ENCODE measurements around the gene MYOZ2. TPM values are rescaled to one million over a fixed set of nuclear protein-coding genes. Genes with fewer than 3 reads are reported as not detected.

The MYOZ2 gene
- total RNA-seq, result not detected
- polyA plus RNA-seq (2013, experiment 1 of 2), result not detected
- polyA plus RNA-seq (2013, experiment 2 of 2), result not detected
- long read RNA-seq, experiment 1, result 0 reads
- long read RNA-seq, experiment 2, result 0 reads
- long read RNA-seq, experiment 3, result 0 reads
- long read RNA-seq, experiment 4, result 0 reads

- Histone ChIP-seq H3K9ac (ENCODE audit: extremely low read depth, low read length, poor library complexity, severe bottlenecking) (no peak within 1 kb of the TSS), H3K4me3 (ENCODE audit: low read length) (no peak within 1 kb of the TSS), H3K9me3 (ENCODE audit: control insufficient read depth, low read length) (no peaks in the 10 kb centered on the region), H3K27me3 (ENCODE audit: control insufficient read depth, insufficient read depth, low read length, poor library complexity, severe bottlenecking) (no peaks in the 10 kb centered on the region), H3K4me1 (ENCODE audit: control insufficient read depth, insufficient read depth, low read length) (peaks cover 25% of the 10 kb centered on the region), H3K36me3 (ENCODE audit: control insufficient read depth, insufficient read depth, low read length) (no peaks in the 10 kb centered on the region), H3K27ac (ENCODE audit: low read depth, low read length) (no peak within 1 kb of the TSS)
- no peak for TF ChIP-seq CTCF (conservative IDR thresholded peaks at IDR 0.05)
- no peaks in the 10 kb centered on the region for H3K27me3 Mint-ChIP-seq (ENCODE audit: insufficient read depth)
- no peaks in the 10 kb centered on the region for H3K9me3 Mint-ChIP-seq
- peaks cover 43% of the 10 kb centered on the region for H3K4me1 Mint-ChIP-seq
- WGBS, 2 experiments (ENCODE audit: insufficient coverage in 1 of 2, insufficient read length in 1 of 2), result 100% methylated on average over 2 of the region's 2 CpGs; no CpG with 5 or more reads in 1 of the 2 experiments
- no peaks in the 10 kb centered on the region for H3K36me3 Mint-ChIP-seq (ENCODE audit: low read depth)
- no peak within 1 kb of the TSS for H3K27ac Mint-ChIP-seq
- no peak within 1 kb of the TSS for H3K4me3 Mint-ChIP-seq
- no peak for DNase-seq
These were observed at the start of gene MYOZ2 for GRCh38 chr4:119135721-119136121. MYOZ2 (plus strand) TSS chr4:119135832; CDS start chr4:119136526, 694 bp downstream.

- Mint-ChIP-seq H3K36me3 (ENCODE audit: low read depth) (no peaks in the 10 kb centered on the region), H3K27me3 (ENCODE audit: insufficient read depth) (no peaks in the 10 kb centered on the region), H3K4me1 (peaks cover 9% of the 10 kb centered on the region), H3K4me3 (no peak overlapping the region), H3K9me3 (no peaks in the 10 kb centered on the region), H3K27ac (no peak overlapping the region)
- H3K27ac ChIP-seq (ENCODE audit: low read depth, low read length), result no peak overlapping the region
- H3K9ac ChIP-seq (ENCODE audit: extremely low read depth, low read length, poor library complexity, severe bottlenecking), result no peak overlapping the region
- WGBS, 2 experiments (ENCODE audit: insufficient coverage in 1 of 2, insufficient read length in 1 of 2), result 67 to 71% methylated on average over 2 of the region's 3 CpGs
- H3K36me3 ChIP-seq (ENCODE audit: control insufficient read depth, insufficient read depth, low read length), result no peaks in the 10 kb centered on the region
- no peaks in the 10 kb centered on the region for H3K4me1 ChIP-seq (ENCODE audit: control insufficient read depth, insufficient read depth, low read length)
- H3K9me3 ChIP-seq (ENCODE audit: control insufficient read depth, low read length), result no peaks in the 10 kb centered on the region
- no peaks in the 10 kb centered on the region for H3K27me3 ChIP-seq (ENCODE audit: control insufficient read depth, insufficient read depth, low read length, poor library complexity, severe bottlenecking)
- TF ChIP-seq CTCF (conservative IDR thresholded peaks at IDR 0.05), result no peak
- no peak for DNase-seq
- H3K4me3 ChIP-seq (ENCODE audit: low read length), result no peak overlapping the region
These were observed 48.5 kb upstream of the MYOZ2 start for GRCh38 chr4:119087121-119087520.

- Mint-ChIP-seq H3K4me3 (no peak overlapping the region), H3K36me3 (ENCODE audit: low read depth) (no peaks in the 10 kb centered on the region), H3K9me3 (no peaks in the 10 kb centered on the region), H3K4me1 (peaks cover 8% of the 10 kb centered on the region), H3K27me3 (ENCODE audit: insufficient read depth) (no peaks in the 10 kb centered on the region), H3K27ac (no peak overlapping the region)
- H3K9ac ChIP-seq (ENCODE audit: extremely low read depth, low read length, poor library complexity, severe bottlenecking), result no peak overlapping the region
- no peak overlapping the region for H3K4me3 ChIP-seq (ENCODE audit: low read length)
- H3K36me3 ChIP-seq (ENCODE audit: control insufficient read depth, insufficient read depth, low read length), result no peaks in the 10 kb centered on the region
- H3K4me1 ChIP-seq (ENCODE audit: control insufficient read depth, insufficient read depth, low read length), result no peaks in the 10 kb centered on the region
- no peak overlapping the region for H3K27ac ChIP-seq (ENCODE audit: low read depth, low read length)
- H3K27me3 ChIP-seq (ENCODE audit: control insufficient read depth, insufficient read depth, low read length, poor library complexity, severe bottlenecking), result no peaks in the 10 kb centered on the region
- DNase-seq, result no peak
- H3K9me3 ChIP-seq (ENCODE audit: control insufficient read depth, low read length), result no peaks in the 10 kb centered on the region
- no peak for TF ChIP-seq CTCF (conservative IDR thresholded peaks at IDR 0.05)
- WGBS, 2 experiments (ENCODE audit: insufficient coverage in 1 of 2, insufficient read length in 1 of 2), result 92% methylated on average over 5 of the region's 5 CpGs; no CpG with 5 or more reads in 1 of the 2 experiments
These were observed 48.0 kb upstream of the MYOZ2 start for GRCh38 chr4:119087656-119088055.
